Erythroblast (primary cell): ENCODE results near the gene LYPLA2.
A peak's percentile ranks its signal among the peaks of the same experiment; 100 is the strongest.
"Not testable (repeated sequence)": the region's sequence is repeated elsewhere in the genome, so short reads cannot be mapped to it uniquely, and the experiment has no call there.

Experiments
- DNase-seq, 2 experiments: peaks; one replicate each; lab custom pipeline; 2025; lab: John Stamatoyannopoulos, UW
- GATA1 ChIP-seq: IDR thresholded peaks from 2 replicates; pipeline ENCODE4 v1.6.1; 2011; ENCODE audit warnings: low read depth, mild to moderate bottlenecking, control low read depth, low read length, moderate library complexity
- POLR2A ChIP-seq: IDR thresholded peaks from 2 replicates; pipeline ENCODE4 v1.6.1; 2011; ENCODE audit warnings: mild to moderate bottlenecking, low read length

Gene LYPLA2

GRCh38 chr1:23800400-23801337, 9.7 kb downstream of the LYPLA2 start, which contains the start of gene GALE:
Gene GALE, minus strand, starts transcription at chr1:23800754. Its CDS starts 1,747 bp downstream, at chr1:23799007.
- peak; percentile 96 to 98 for DNase-seq
- TF ChIP-seq POLR2A (peak; percentile 54), GATA1 (no peak)

DNA sequence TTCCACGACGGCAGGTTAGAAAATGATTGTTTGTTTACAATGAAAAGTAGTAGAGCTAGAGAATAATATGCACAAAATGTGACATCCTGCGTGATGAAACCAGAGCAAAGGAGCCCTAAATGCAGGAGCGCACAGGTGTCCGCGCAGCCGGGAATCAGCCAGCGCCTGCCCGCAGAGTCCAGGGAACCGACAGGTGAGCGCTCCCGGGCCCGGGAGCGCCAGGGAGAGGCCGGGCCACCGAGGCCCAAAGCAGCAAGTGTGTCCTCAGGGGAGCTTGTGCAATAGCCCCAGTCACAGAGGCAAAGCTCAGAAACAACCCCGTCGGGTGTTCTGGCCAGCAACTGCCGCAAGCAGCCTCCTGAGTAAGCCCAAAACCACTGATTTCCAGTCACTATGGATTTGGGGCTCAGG, 10.4 kb downstream of the LYPLA2 start:
- TF ChIP-seq POLR2A (no peak), GATA1 (no peak)
- peak in 1 of 2 experiments; percentile 44 for DNase-seq

- no peak for DNase-seq
- TF ChIP-seq POLR2A (no peak), GATA1 (no peak)
Observed at GRCh38 chr1:23801876-23802275, 10.9 kb downstream of the LYPLA2 start.

- not testable (repeated sequence) for DNase-seq
Observed at GRCh38 chr1:23802809-23803342, 11.9 kb downstream of the LYPLA2 start.

GRCh38 chr1:23803674-23804073, 12.7 kb downstream of the LYPLA2 start:
- TF ChIP-seq POLR2A (no peak), GATA1 (no peak)
- DNase-seq: no peak

DNA sequence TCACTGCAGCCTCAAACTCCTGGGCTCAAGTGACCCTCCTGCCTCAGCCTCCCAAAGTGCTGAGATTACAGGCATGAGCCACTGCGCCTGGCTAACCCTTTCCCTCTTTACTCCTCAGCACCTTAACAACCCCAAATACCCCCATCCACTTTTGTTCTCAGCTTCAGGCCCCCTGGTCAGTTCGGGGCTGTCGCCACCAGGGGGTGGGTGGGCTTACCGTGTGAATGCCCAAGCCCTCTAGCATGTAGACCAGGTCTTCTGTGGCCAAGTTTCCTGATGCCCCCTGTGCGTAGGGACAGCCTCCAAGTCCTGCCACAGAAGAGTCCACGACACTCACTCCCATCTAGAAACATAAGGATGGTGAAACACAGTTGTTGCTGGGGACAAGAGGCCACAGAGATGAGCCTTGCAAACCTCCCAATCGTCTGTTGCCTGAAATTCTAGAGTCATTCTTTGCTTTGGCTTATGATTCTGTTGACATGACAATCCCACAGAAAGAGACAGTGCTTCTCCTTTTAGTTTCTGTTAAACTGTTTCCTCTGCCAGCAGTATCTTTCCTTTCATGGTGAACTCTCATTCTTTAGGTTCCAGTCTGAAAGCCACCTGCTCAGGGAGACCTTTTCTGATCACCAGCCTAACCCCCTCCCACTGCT, 13.4 kb downstream of the LYPLA2 start:
- TF ChIP-seq POLR2A: peak; percentile 15
- TF ChIP-seq GATA1: no peak
- peak in 1 of 2 experiments; percentile 28 for DNase-seq

GRCh38 chr1:23805025-23805424, 14.1 kb downstream of the LYPLA2 start:
- no peak for DNase-seq
- TF ChIP-seq POLR2A (no peak), GATA1 (no peak)

GRCh38 chr1:23806280-23806679, 15.3 kb downstream of the LYPLA2 start:
- TF ChIP-seq GATA1 (no peak), POLR2A (no peak)
- no peak for DNase-seq

- DNase-seq: peak in 1 of 2 experiments; percentile 39
- no peak for TF ChIP-seq POLR2A
- no peak for TF ChIP-seq GATA1
Observed at GRCh38 chr1:23807453-23807852, 16.5 kb downstream of the LYPLA2 start.

GRCh38 chr1:23809751-23810171, 18.8 kb downstream of the LYPLA2 start:
- TF ChIP-seq GATA1 (no peak), POLR2A (no peak)
- DNase-seq: peak; percentile 89 to 93

DNA sequence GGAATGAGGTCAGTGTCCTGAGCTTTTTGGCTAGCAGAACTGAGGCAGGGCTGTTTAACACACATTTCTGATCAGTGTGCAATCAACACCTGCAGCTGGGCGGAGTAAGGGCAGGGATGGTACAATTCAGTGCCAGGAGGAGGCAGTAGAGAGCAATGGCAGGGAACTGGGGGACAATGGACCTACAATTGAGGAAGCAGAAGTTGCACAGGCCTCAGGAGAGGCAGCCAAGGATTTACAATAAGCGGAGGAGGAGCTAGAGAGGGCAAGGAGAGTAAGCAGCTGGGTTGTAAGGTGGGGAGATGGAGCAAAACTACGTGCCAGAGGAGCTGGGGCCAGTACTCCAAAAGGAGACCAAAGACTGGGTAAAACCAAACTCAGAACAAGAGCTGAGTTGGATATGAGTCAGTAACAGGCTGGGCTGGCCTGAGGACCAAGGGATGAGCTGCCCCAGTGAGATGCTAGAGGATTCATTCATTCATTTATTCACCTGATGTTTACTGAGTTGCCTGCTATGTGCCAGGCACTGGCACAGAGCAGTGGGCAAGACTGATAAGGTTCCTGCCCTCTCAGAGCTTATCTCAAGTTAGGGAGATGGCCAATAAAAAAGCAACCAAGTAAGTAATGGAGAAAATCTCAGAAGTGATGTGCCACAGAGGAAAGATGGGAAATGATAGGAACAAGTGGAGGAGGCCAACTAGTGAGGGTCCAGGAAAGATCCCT, 20.0 kb downstream of the LYPLA2 start:
- peak in 1 of 2 experiments; percentile 85 for DNase-seq
- no peak for TF ChIP-seq GATA1
- TF ChIP-seq POLR2A: no peak

GRCh38 chr1:23814016-23814415, 23.1 kb downstream of the LYPLA2 start:
- TF ChIP-seq GATA1 (no peak), POLR2A (no peak)
- DNase-seq: no peak

- DNase-seq: no peak
- TF ChIP-seq POLR2A: no peak
- no peak for TF ChIP-seq GATA1
Observed at GRCh38 chr1:23816361-23816760, 25.4 kb downstream of the LYPLA2 start.
